HK-2 (cell line): Measurements from ENCODE around the gene DHRS7.
A peak's percentile ranks its signal among the peaks of the same experiment; 100 is the strongest.

Experiments
- DNase-seq: peaks from one replicate; pipeline ENCODE4 v3.0.0-alpha.2; 2018; ENCODE audit not compliant: unreplicated experiment

Gene DHRS7

DNA sequence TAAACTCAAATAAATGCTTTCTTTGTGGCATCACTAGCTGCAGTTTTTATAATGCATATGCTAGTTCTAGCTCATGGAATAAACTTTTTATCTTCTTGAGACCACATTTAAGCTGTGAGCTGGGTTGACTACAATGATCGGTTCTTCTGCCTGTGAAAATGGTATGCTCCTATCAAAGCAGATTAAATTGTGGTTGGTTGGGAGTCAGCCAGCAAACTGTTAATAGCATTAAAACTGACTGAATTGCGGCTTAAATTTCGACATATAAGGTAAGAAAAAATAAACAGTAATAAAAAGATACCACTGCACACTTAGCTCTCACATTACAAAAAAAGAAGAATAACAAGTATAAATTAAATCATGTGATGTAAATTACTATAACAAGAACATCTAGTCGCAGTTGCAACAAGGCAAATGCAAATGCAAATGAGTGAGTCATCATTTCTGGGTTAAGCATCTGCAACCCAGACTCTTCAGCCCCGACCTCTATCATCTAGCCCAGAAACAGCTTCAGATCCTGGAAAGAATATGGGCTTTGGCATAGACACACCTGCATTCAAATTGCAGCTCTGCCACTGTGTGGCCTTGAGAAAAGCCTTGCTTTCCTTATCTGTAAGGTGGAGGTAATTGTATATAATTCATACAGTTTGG, 19.8 kb upstream of the DHRS7 start:
- DNase-seq: no peak

DNA sequence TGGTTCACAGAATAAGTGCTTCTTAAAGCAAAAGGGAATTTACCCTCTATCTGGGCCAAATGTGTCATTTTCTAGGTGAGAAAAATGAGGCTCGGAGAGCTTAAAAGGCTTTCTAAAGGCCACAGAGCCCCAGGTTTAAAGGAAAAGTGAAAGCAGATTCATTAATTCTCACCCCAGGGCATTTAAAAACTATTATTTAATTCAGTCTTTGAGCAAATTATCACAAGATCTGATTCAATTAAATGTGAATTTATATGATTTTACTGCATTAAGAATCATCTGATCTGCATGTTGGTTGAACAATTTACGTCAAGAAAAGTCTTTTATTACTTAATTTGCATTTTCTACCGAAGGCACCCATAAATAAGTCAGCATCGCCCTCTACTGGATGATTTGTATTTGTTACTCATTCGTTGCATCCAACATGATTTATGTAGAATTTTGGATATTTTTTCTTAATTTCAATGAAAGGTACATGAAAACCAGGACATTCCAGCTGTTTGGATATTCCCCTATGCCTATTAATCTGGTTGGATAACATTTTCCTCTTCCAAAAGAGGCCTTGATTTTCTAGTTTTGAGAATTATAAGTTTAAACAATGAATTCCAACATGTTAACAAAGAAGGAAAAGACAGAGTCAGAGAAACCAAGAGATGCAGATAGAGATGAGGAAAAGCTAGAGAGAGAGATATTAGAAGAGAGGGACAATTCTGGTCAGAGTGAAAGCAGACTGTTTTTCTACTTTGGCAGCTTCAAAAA, 19.1 kb upstream of the DHRS7 start:
- no peak for DNase-seq

DNA sequence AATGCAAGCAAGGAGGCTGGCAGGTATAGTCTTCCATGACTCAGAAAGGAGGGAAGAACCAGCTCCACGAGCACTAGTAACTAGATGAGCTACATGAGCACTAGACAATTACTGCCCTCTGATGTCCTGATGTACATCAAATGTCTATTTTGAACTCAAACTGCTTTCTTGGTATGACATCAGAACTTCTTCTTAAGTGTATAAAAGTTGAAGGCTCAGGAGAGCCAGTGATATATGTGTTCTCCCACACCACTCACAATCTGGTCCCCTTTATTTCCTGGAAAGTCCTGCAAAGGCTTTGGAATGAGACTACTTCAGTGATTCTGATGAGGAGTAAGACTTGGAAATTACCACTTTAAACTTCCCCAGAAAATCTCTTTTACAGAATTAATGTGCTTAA, 18.5 kb upstream of the DHRS7 start:
- DNase-seq: no peak

DNA sequence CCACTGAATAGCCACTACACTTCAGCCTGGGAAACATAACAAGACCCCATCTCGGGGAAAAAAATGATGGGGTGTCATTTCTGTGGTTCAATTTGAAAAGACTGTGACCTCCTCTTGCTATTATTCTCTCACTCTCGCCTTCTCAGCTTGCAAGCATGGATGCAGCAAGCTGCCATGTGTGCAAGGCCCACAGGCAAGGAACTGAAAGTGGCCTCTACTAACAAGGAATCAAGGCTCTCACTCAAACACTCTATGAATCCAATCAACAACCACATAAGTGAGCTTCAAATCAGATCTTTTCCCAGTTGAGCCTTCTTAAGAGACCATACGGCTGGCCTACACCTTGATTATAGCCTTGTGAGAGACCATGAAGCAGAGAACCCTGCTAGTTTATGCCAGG, 17.9 kb upstream of the DHRS7 start:
- no peak for DNase-seq

DNA sequence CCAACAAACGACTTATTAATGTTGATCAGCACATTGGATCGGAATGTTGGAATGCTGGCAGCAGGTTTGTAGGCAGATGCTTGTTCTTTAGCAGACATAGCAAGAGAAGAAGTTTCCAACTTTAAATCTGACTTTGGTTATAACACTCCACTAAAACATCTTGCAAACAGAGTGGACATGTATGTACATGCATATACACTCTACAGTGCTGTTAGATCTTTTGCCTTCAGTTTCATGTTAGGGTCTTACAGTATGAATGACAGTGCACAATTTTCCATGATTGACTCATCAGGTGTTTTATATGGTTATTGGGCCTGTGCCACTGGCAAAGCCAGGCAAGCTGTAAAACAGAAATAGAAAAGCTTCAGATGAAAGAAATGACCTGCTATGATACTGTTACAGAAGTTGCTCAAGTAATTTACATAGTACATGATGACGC, 14.3 kb upstream of the DHRS7 start:
- no peak for DNase-seq

DNA sequence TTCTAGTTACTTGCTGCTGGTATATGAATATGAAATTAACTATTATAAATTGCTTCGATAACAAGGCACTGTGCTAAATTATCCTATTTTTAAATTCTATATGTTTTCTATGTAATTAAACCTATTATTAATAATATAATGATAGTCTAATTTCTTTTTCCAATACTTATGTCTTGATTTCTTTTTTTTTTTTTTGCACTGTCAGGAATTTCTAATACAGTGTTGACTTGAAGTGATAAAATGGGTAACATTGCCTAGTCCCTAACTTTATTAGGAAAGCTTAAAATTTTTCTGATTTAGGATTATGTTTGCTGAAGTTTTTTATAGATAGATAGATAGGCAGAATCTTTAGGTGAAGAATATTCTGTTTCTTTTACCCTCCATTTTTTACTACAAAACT, 13.6 kb upstream of the DHRS7 start:
- no peak for DNase-seq

DNA sequence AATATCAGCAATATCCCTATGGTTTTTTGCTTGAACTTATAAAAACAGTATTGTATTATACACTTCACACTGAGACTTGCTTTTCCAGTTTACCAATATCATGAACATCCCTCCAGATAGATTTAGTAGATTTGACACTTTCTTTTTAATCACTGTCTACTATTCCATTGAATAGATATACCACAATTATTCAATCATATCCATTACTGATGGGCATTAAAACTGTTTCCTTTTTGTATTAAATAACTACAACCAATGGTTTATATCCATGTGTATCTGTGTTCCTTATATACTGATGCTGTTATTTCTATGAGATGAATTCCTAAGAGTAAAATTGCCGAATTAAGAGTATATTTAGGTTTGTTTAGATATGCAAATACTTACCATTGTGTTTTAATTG, 13.0 kb upstream of the DHRS7 start:
- no peak for DNase-seq

DNA sequence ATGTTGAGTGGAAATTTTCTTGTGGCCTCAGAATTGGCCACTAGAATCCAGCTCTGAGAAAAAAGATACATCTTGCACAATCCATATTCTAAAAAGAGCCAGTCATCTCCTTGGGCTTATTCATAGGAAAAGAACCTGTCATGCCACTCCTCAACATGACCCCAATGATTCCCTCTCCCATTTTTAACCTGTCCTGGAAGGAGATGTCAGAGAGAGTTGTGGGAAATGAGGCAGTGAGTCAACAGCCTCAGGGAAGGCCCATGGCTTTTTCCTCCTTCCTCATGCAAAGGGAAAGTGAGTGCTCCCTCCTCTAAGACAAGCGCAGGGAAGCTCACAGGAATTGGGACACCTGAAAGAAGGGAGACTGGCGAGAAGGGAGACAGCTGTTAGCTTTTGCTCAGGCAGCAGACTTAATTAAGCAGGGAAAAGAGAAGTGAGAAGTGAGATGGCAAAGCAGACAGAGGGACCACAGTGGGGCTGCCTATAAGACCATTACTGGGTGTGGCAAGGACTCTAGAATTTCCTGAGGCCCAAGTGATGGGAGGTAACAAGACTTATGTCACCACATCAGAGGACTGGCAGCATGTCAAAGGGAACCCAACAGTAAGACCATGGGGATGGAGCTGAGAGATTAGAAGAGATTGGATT, 10.2 kb upstream of the DHRS7 start:
- DNase-seq: no peak

DNA sequence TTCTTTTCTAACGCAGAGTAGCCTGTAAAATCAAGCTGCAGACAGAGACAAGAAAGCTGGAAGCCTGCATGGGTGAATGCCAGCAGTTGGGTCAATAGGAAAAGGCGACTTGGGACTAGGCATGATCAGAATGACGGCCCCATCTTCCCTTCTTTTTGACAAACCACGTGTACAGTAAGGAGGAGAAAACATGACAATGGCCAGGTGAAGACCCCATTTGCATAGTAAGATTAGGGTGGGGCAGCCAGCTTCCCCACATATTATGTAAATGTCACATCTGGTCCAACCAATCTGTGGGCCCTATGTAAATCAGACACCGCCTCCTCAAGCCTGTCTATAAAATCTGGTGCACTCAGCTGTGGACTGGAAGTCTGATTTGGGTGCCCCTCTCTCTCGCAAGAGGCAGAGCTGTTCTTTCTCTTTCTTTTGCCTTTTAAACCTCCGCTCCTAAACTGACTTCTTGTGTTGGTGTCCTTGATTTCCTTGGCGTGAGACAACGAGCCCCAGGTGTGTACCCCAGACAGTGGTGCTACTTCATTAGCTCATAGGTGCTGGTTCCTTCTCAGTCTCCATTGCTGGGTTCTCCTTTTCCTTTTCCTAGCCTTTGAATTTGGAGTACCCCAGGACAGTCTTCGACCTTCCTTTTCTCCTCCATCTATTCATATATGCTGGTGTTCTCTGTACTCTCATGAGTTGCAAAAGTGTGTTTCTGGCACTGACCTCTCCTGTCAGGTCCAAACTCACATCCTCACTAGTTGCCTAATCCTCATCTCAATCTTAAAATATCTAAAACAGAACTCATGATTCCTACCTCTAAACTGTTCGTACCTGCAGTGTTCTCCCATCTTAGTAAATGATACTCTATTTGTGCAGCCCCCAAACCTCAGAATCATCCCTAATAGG, 9.4 kb upstream of the DHRS7 start:
- no peak for DNase-seq

DNA sequence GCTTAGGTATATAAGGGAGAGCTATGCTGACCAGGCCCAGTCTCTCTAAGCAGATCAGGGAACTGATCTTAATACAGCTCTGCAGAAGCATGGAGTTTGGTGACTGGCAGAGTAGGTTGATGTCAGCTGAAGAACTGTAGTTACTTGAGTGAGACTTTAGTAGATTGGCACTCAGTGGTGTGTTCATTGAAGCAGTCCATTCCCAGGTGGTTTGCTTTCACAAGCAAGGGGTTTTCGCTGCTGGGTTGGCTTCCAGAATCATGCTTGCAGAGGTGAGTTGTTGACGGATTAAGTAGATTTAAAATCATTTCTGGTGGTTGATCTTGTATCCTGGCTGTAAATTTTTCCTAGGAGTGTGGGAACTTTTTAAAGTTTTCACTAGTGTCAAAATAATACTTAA, 6.5 kb upstream of the DHRS7 start:
- no peak for DNase-seq

DNA sequence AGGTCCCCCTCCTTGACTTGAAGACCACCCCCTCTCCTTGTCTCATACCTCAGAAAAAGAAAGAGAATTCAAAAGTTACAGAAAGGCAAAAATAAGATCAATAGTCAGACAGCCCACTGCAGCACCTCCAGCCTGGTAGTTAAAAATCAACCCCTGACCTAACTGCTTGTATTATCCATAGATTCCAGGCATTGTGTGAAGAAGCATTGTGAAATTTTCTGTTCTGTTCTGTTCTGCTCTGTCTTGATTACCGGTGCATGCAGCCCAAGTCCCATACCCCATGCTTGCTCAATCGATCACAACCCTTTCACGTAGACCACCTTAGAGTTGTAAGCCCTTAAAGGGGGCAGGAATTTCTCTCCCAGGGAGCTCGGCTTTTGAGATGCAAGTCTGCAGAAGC, 5.8 kb upstream of the DHRS7 start:
- no peak for DNase-seq

DNA sequence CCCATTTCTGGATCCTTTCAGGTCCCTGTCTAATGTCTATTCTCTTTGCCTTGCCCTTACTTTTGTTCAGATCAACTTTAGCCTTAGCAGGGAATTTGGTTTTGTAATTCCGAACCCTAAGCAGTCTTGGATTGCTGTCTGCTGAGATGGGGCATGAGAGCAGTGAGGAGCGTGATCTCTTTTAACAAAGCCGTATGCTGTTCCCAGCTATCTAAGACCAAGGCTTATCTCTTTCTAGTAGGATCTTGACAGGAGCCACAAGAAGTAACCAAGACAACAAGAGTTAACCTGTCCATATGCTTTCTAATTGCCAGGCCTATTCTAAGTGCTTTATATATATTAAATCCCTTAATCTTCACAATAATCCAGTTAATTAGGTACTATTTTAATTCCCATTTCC, 4.5 kb upstream of the DHRS7 start:
- DNase-seq: no peak

DNA sequence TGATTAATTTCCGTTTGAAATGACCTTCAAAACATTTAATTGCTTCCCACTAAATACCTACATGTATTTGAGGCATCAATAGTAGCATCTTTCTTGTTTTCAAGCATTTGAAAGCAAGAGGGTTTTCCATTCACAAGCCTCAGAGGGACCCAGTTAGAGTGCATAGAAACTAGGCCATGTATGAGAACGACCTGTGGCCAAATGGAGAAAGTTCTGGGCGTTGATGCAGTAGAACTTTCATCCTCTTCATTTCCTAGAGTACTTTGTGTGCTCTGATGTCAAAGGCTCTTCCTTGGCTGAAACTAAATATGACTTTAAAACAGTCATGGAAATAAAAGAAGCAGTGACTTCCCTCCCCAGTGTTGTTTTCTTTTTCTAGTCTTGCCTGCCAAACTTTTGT, 944 bp upstream of the DHRS7 start:
- DNase-seq: no peak

DNA sequence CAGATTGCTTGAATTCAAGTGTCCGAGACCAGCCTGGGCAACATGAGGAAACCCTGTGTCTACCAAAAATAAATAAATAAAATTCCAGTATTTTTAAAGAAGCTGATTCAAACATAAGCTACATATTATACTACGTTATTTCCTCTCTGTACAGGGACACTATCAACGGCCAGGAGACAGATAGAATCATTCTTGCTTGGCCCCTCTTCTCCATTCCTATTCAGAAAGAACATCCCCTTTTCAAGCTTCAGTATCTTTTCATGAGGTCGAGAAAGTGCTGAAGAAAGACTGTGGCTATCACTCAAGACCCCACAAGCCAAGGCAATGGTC, 314 bp upstream of the DHRS7 start:
- no peak for DNase-seq

DNA sequence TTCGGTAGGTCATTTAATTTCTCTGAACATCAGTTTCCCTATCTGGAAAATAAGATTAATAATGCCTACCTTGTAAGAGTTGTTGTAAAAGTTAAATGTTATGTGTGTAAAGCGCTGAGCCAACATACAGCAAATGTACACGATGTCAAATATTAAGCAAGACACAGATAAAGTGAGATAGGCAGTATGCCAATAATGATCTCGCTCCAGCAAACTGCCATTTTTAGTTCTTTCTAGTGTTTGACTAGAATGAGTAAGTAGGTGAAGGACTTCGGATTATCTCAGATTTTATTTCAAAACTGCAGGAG, 840 bp downstream of the DHRS7 start:
- DNase-seq: no peak

DNA sequence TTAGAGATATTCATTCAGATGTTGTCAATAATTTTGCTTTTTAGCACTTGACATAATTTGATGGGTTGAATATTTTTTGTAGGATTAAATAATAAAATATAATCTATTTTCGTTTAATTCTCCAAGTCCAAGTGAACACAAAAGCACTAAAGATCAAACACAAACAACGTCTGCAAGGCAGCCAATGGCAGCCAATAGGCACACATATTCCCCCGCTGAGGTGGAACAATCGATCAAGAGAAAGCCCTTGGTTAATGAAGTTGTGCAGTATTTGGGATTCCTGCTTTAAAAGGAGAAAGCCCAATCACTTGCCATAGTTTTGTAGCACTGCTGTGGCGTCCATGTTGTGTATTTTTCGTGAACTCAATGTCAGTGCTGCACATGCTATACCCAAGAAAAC, 1.5 kb downstream of the DHRS7 start:
- no peak for DNase-seq

DNA sequence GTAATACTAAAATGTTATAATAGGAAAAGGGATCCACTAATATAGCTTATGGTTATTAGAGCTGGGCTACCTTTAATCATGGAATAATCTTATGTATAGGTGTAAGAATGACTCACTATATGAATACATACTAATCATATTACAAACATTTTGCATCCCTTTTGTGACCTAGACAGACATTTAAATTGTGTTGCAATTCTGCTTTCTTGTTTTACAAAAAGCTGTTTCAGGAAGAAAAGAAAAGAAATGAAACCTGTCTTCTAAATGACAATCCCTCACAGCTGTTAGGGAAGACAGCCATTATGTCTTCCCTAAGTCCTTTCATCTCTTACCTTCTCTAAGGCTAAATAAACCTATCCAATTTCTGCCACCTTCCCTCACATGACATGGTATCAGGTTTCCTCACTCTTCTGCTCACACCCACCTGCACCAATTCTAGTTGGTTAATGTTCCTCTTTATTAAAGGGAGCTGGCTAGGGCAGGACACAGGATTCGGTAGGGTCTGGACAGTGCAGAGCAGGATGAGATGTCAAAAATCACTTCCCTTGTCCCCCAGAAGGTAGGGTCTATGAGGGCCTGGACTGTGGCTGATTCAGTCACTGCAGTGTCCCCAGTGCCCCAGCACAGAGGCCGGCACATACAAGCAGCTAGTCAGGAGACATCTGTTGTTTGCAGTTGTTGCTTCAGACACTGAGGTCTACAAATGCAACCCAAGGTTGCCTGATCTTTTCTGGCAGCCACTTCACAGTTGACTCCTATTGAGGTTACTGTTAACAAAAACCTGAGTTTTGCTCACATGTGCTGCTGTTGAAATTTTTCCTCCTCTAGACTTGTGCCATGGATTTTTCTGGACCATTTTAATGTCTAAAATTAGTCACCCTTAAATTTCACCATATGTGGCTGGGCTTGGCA, 3.7 kb downstream of the DHRS7 start:
- DNase-seq: no peak

DNA sequence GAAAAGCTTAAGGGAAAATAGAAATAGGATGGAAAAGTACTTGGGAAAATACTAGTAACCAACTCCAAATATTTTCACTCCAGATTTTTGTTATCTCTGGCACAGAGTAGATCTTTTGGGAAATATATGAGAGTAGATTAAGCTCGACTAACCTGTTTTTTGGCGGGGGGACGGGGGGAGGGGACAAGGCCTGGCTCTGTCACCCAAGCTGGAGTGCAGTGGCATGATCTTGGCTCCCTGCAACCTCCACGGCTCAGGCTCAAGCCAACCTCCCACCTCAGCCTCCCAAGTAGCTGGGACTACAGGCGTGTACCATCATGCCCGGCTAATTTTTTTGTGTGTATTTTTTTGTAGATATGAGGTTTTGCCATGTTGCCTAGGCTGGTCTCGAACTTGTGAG, 4.8 kb downstream of the DHRS7 start:
- no peak for DNase-seq

DNA sequence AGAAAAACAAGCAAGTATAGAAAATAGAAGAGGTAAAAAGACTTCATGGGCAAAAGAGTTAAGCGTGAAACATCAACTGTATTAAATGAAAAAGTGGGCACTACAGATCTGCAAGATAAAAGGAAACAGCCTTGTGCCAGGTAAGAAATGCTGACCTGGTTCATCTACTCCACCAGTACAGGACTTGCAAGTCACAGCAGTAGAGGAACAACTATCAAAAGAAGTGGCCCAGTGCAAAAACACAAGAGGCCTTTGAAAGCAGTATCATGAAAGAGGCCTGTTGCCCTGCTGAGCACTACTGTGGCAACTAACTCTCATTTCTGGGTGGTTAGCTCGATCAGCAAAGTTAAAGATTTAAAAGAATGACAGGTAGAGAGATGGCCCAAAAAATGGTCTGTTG, 10.5 kb downstream of the DHRS7 start:
- DNase-seq: no peak

DNA sequence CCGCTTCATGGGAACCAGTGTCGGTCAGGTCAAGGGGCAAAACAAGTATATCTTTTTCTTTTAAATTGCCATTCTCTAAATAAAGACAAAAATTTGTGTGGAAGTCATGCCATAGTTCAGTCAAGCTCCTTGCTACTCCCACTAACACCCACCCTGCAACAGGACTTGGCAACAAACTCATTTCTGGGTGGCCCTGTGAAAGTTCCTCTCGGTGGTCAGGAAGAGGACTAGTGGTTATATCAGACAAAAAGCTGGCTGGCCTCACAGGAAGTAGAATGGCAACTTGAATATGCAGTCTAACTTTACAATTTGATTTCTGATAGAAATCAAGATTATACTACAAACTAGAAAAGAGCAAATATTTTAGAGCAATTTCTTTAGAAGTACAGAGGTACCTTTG, 11.2 kb downstream of the DHRS7 start:
- DNase-seq: no peak

DNA sequence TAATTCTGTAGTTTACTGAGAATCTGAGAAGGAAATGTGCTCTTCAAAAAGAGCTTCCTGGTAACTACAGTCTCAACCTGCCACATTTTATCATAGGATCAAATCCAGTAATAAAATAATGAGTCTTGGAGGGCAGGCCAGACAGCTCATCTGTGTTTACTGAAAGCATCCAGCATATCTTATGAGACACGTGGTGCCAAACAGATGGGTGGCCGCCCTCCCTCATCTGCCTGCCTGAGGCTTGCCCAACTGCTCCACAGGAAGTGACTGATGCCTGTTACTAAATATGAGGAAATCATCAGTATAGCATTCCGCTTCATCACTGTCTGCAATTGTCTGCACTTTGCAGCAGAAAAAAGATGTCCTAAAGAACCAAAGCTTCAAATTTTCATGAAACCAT, 13.5 kb downstream of the DHRS7 start:
- DNase-seq: peak; percentile 63

DNA sequence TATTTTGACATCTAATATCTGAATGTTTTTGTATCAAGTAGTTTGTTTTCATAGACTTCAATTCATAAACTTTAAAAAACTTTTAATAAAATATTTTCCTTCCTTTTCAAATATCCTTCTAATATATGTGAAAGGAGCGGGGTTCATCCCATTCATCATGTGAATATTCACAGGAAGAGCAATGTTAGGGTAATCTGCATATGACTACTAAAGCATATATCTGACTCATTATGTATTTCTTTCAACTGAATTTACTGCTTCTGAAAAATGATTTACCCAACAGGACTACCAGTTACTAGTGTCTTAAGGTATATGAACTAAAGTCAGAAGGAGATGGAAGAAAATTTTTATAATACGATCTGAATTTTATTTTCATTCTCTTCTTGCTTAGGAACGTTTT, 30.5 kb downstream of the DHRS7 start:
- DNase-seq: no peak
